GM12878 (cell line): ENCODE measurements around the gene LGI2.

Experiments
- ASH2L ChIP-seq: fragments of 300-600, 200-600 bp; sonication (generic); IDR thresholded peaks from 2 replicates; pipeline ENCODE4 v1.6.1; 2017; ENCODE audit warnings: low read depth, mild to moderate bottlenecking, borderline replicate concordance
- SP1 ChIP-seq: IDR thresholded peaks from one replicate; pipeline ENCODE4 v1.6.1; 2011; ENCODE audit warnings: low read depth, low read length
- ZNF592 ChIP-seq: fragments of 450-650 bp; IDR thresholded peaks from 2 replicates; pipeline ENCODE4 v1.6.1; 2017; ENCODE audit warnings: mild to moderate bottlenecking, moderate library complexity

- TF ChIP-seq ZNF592 (no peak), ASH2L (no peak), SP1 (no peak)
Observed at GRCh38 chr4:24966076-24966475, 64.7 kb downstream of the LGI2 start.
